T47D (cell line): ENCODE results near the gene SETD3.

ENCODE experiments used
- DNase-seq, 2 experiments: peaks; one replicate each; pipeline versions ENCODE4 v3.0.0 to v3.0.0-alpha.2; 2011 to 2012; ENCODE audit warnings: low read depth in 1 of 2, low spot score in 1 of 2
- JUND ChIP-seq: IDR thresholded peaks from 2 replicates; pipeline ENCODE4 v1.6.1; 2012; ENCODE audit warnings: low read depth
- in situ Hi-C: cut with HindIII; loops from 2 replicates; pipeline ENCODE4 v1.10.0; 2016; ENCODE audit warnings: low sequenced_read_pairs, low pct_unique_long_range_greater_than_20kb

The SETD3 gene

GRCh38 chr14:99415496-99416281 is 65.0 kb downstream of the SETD3 start:
- TF ChIP-seq JUND, result no peak
- in situ Hi-C loops, result no loop called here
- peak; percentile 71 to 91 for DNase-seq

- DNase-seq, result no peak
- in situ Hi-C loops, result no loop called here
- no peak for TF ChIP-seq JUND
Observed at GRCh38 chr14:99413911-99414310, 66.7 kb downstream of the SETD3 start.

GRCh38 chr14:99413172-99413571 is 67.5 kb downstream of the SETD3 start:
- TF ChIP-seq JUND, result no peak
- DNase-seq, result no peak
- in situ Hi-C loops, result no loop called here

GRCh38 chr14:99412117-99413061 is 68.3 kb downstream of the SETD3 start:
- TF ChIP-seq JUND, result no peak
- DNase-seq, result peak in 1 of 2 experiments; percentile 30
- in situ Hi-C loops, result no loop called here

GRCh38 chr14:99410019-99410418 is 70.6 kb downstream of the SETD3 start:
- TF ChIP-seq JUND, result no peak
- no peak for DNase-seq
- in situ Hi-C loops, result no loop called here

- no peak for DNase-seq
- TF ChIP-seq JUND, result no peak
- in situ Hi-C loops, result no loop called here
Observed at GRCh38 chr14:99408971-99409289, 71.7 kb downstream of the SETD3 start.

GRCh38 chr14:99408286-99408970 is 72.2 kb downstream of the SETD3 start:
- in situ Hi-C loops, result no loop called here
- no peak for DNase-seq
- no peak for TF ChIP-seq JUND

- in situ Hi-C loops, result no loop called here
Observed at GRCh38 chr14:99407416-99407815, 73.2 kb downstream of the SETD3 start.

GRCh38 chr14:99402950-99403349 is 77.7 kb downstream of the SETD3 start:
- DNase-seq, result no peak
- in situ Hi-C loops, result no loop called here
- no peak for TF ChIP-seq JUND

More at GRCh38 chr14:99407416-99407815, 73.2 kb downstream of the SETD3 start:
- TF ChIP-seq JUND, result no peak
- DNase-seq, result no peak

GRCh38 chr14:99402285-99402648 is 78.4 kb downstream of the SETD3 start:
- DNase-seq, result no peak
- no peak for TF ChIP-seq JUND
- in situ Hi-C loops, result no loop called here

- TF ChIP-seq JUND, result no peak
- no peak for DNase-seq
- in situ Hi-C loops, result no loop called here
Observed at GRCh38 chr14:99401621-99402284, 78.9 kb downstream of the SETD3 start.

GRCh38 chr14:99401211-99401610 is 79.4 kb downstream of the SETD3 start:
- in situ Hi-C loops, result no loop called here
- DNase-seq, result no peak
- TF ChIP-seq JUND, result no peak

GRCh38 chr14:99397698-99398097 is 83.0 kb downstream of the SETD3 start:
- no peak for DNase-seq
- in situ Hi-C loops, result no loop called here
- TF ChIP-seq JUND, result no peak
